GM21360 (cell line): ENCODE measurements around the gene TDG.
"Not testable (repeated sequence)": the region's sequence is repeated elsewhere in the genome, so short reads cannot be mapped to it uniquely, and the experiment has no call there.

Source experiments
- ATAC-seq: cut with Tn5 transposase; IDR thresholded peaks from one replicate; pipeline ENCODE4 v1.9.1; 2021; ENCODE audit warnings: mild to moderate bottlenecking, moderate library complexity; ENCODE audit not compliant: unreplicated experiment

The TDG gene

DNA sequence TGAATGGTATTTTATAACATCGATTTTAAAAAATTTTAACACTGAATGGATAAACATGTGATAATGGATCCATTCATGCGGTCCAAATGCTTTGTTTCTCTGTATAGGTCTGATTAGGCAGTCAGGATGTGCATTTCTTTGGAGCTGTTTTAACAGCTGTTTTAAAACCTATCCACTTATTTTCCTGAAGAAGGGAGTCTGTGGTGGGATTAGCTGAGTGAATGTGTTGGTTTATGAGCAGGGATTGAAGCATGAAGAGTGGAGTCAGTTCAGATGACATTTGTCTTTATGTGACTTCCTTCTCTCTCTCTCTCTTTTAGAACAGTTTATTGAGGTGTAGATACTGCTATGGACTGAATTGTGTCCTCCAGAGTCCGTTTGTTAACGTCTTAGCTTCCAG lies 46.7 kb downstream of the TDG start:
- ATAC-seq, result no peak

- not testable (repeated sequence) for ATAC-seq
Observed at GRCh38 chr12:104021862-104022261, 56.2 kb downstream of the TDG start.

DNA sequence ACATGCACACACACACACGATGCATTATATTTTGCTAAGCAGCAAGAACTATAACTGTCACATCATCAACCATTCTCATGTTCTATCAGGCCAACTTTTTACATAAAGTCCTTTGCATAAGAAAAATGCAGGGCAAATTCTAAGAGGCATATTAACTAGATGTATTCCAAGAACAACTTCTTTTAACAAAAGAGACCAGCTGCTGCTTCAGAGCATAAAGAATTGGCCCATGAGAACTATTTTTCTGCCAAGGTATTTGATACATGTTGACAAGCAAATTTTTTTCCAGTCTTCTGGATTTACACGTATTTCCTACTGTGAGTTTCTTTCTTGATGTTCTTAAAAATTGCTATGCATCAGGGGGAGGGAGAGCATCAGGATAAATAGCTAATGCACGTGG lies 57.1 kb downstream of the TDG start:
- ATAC-seq, result no peak

DNA sequence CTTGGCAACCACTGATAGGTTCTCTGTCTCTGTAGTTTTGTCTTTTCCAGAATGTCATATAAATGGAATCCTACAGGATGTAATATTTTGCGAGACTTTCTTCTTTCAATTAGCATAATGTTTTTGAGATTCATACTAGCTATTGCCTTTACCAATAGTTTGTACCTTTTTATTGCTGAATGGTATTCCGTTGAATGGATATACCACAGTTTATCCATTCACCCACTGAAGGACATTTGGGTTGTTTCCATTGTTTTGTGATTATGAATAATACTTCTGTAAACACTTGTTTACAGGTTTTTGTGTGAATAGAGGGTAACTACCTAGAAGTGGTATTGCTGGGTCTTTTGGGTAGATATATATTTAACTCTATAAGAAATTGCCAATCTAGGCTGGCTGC lies 58.0 kb downstream of the TDG start:
- no peak for ATAC-seq

DNA sequence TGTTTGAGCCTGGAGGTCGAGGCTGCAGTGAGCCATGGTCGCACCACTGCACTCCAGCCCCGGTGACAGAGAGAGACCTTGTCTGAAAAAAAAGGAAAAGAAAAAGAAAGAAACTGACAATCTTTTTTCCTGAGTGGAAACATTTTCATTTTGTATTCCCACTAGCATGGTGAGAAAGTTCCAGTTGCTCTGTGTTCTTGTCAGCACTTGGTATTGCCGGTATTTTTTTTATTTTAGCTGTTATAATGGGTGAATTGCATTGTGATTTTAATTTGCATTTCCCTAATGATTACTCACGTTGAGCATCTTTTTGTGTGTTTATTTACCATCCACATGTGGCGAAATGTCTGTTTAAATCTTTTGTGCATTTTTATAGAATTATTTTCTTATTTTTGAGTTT lies 58.7 kb downstream of the TDG start:
- no peak for ATAC-seq

- no peak for ATAC-seq
Observed at GRCh38 chr12:104025771-104026170, 60.1 kb downstream of the TDG start.

DNA sequence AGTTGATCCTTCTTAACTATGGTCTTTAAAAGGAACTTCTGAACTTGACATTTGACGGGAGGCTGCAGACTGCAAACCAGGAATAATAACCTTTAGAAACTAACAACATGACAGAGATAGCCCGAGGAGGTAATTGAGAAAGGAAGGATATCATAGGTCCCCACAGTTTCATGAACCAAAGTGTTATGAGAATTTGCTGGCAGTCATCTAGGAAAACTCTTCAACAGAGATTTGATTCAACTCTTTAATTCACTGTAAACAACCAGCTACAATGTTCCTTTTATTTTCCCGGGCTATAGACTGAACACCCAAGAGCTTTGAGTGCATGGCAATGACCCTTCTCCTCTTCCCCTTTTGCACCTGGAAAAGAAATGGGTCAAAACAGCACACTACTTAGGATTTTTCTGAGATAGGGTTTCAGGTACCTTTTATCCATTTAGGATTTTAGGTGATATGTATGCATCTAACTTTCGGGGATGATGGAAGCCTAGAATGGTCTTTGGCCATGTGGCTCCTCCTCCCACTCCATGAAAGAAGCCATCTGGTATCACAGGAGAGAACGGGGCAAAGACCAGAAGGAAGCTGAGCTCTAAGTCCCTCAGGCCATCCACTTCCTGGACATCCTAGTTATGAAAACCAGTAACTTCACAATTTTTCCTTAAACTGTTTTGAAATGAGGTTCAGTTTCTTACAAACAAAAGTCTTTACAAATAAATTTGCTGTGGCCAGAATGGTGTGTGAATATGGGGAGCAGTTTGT lies 61.3 kb downstream of the TDG start:
- ATAC-seq, result no peak

GRCh38 chr12:104030596-104030995 lies 64.9 kb downstream of the TDG start:
- ATAC-seq, result not testable (repeated sequence)

DNA sequence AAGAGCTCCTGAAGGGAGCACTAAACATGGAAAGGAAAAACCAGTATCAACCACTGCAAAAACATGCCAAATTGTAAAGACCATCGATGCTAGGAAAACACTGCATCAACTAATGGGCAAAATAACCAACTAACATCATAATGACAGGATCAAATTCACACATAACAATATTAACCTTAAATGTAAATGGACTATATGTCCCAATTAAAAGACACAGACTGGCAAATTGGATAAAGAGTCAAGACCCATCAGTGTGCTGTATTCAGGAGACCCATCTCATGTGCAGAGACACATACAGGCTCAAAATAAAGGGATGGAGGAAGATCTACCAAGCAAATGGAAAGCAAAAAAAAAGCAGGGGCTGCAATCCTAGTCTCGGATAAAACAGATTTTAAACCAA lies 70.5 kb downstream of the TDG start:
- not testable (repeated sequence) for ATAC-seq
